Hepatocyte (in vitro differentiated cells): ENCODE measurements around the gene C1orf141. TPM values are rescaled to one million over a fixed set of nuclear protein-coding genes. Genes with fewer than 3 reads are reported as not detected.
A peak's percentile ranks its signal among the peaks of the same experiment; 100 is the strongest.
"Not testable (repeated sequence)": the region's sequence is repeated elsewhere in the genome, so short reads cannot be mapped to it uniquely, and the experiment has no call there.

Experiments
- DNase-seq: peaks from one replicate; pipeline ENCODE4 v3.0.0-alpha.2; 2016; ENCODE audit warnings: low spot score
- H2AFZ ChIP-seq: fragments of 200-600 bp; sonication (generic); 2 replicates; pipeline ENCODE4 v1.6.0; 2016; ENCODE audit warnings: antibody characterized with exemption, mild to moderate bottlenecking
- H3K27ac ChIP-seq: fragments of 200-600 bp; sonication (generic); 2 replicates; pipeline ENCODE4 v1.5.1; 2016; ENCODE audit warnings: mild to moderate bottlenecking
- H3K27me3 ChIP-seq: fragments of 200-600 bp; sonication (generic); 2 replicates; pipeline ENCODE4 v1.6.1; 2016
- H3K36me3 ChIP-seq: fragments of 200-600 bp; sonication (generic); replicated peaks from 2 replicates; pipeline ENCODE4 v1.5.1; 2016; ENCODE audit warnings: low read depth; ENCODE audit not compliant: insufficient read depth
- H3K4me1 ChIP-seq: fragments of 200-600 bp; sonication (generic); 2 replicates; pipeline ENCODE4 v1.5.1; 2016; ENCODE audit warnings: mild to moderate bottlenecking, moderate library complexity; ENCODE audit not compliant: insufficient read depth
- H3K4me2 ChIP-seq: fragments of 200-600 bp; sonication (generic); 2 replicates; pipeline ENCODE4 v1.6.0; 2016
- H3K4me3 ChIP-seq: fragments of 200-600 bp; sonication (generic); 2 replicates; pipeline ENCODE4 v1.5.1; 2016; ENCODE audit warnings: mild to moderate bottlenecking
- H3K79me2 ChIP-seq: fragments of 200-600 bp; sonication (generic); 2 replicates; pipeline ENCODE4 v1.6.0; 2017; ENCODE audit warnings: mild to moderate bottlenecking
- H3K9me2 ChIP-seq: fragments of 200-600 bp; sonication (generic); replicated peaks from 2 replicates; pipeline ENCODE4 v1.6.0; 2017; ENCODE audit warnings: mild to moderate bottlenecking; ENCODE audit not compliant: insufficient read depth
- H3K9me3 ChIP-seq: fragments of 200-600 bp; sonication (generic); 2 replicates; pipeline ENCODE4 v1.5.1; 2016; ENCODE audit warnings: low read depth, mild to moderate bottlenecking
- H4K20me1 ChIP-seq: fragments of 200-600 bp; sonication (generic); 2 replicates; pipeline ENCODE4 v1.6.0; 2016; ENCODE audit warnings: mild to moderate bottlenecking; ENCODE audit not compliant: insufficient read depth, poor library complexity, severe bottlenecking
- EZH2 ChIP-seq: fragments of 200-600 bp; sonication (generic); IDR thresholded peaks from 2 replicates; pipeline ENCODE4 v1.6.1; 2016; ENCODE audit warnings: antibody characterized with exemption, mild to moderate bottlenecking, borderline replicate concordance
- EZH2phosphoT487 ChIP-seq: fragments of 200-600 bp; sonication (generic); IDR thresholded peaks from one replicate; pipeline ENCODE4 v1.6.1; 2018; ENCODE audit warnings: antibody characterized with exemption, mild to moderate bottlenecking, low read depth, moderate library complexity; ENCODE audit not compliant: unreplicated experiment, severe bottlenecking
- WGBS: methylation state at CpG from one replicate; pipeline ENCODE4 v1.1.6; 2016; ENCODE audit warnings: low lambda C conversion rate; ENCODE audit errors: missing lambda C conversion rate; 5-methylcytosine and 5-hydroxymethylcytosine counted together
- polyA plus RNA-seq: library from polyadenylated mRNA; unstranded; fragments of >200 nt; fragmentation: Nextera tagmentation; extraction: Ambion mirVana; gene quantifications from 2 replicates; pipeline ENCODE4 v1.2.1, GENCODE V29; 2016
- total RNA-seq: library from RNA; depleted of rRNA; stranded (reverse); fragments of >200 nt; gene quantifications from 2 replicates; pipeline ENCODE4 v1.2.3, GENCODE V29; 2014
- TF ChIP-seq, protein P1 (sequence below): fragments of 200-600 bp; sonication (generic); IDR thresholded peaks from 2 replicates; pipeline ENCODE4 v1.5.1; 2016; ENCODE audit warnings: antibody characterized with exemption, mild to moderate bottlenecking; ENCODE audit not compliant: poor library complexity

C1orf141 gene
- total and polyA plus RNA-seq, 2 experiments from 2014 or later: not detected

DNA sequence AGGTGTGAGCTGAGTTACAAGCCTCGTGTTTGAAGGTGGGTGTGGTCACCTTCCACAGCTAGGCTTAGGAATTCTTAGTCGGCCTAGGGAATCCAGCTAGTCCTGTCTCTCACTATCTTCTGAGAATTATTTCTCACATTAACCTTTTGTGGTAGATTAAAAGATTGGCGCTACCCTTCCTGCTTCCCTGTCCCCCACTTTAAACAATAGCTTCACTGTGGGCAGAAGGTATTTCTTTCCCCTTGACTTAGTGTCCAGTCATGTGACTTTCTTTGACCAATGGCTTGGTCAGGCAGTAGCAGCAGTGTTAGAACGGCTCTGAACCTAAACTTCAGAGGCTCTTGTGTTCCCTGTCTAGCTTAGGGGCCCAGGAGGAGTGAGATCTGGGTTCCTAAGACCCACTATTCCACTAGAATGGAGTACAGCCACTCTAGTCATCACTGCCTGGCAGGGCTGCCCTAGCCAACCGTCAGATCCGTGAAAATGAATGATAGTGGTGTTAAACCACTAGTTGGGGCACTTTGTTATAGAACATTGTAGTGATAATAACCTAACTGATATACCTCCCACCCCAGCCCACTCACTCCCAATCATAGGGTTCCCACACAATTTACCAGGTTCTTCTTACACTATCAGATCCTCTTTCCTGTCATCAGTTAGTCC is 13.9 kb upstream of the C1orf141 start:
- Histone ChIP-seq H3K4me2 (peak overlapping the region; percentile 36), H3K9me2 (no peaks in the 10 kb centered on the region), H3K9me3 (no peaks in the 10 kb centered on the region), H3K79me2 (no peaks in the 10 kb centered on the region), H3K4me1 (peaks cover 7% of the 10 kb centered on the region), H3K4me3 (no peak overlapping the region), H3K36me3 (no peaks in the 10 kb centered on the region), H3K27ac (no peak overlapping the region), H4K20me1 (no peaks in the 10 kb centered on the region), H3K27me3 (peaks cover 3% of the 10 kb centered on the region), H2AFZ (peak overlapping the region; percentile 67)
- WGBS: 53% methylated on average over 6 of the region's 6 CpGs
- no peak for DNase-seq
- TF ChIP-seq EZH2: no peak
- TF ChIP-seq EZH2phosphoT487: no peak
- TF ChIP-seq, protein P1, sequence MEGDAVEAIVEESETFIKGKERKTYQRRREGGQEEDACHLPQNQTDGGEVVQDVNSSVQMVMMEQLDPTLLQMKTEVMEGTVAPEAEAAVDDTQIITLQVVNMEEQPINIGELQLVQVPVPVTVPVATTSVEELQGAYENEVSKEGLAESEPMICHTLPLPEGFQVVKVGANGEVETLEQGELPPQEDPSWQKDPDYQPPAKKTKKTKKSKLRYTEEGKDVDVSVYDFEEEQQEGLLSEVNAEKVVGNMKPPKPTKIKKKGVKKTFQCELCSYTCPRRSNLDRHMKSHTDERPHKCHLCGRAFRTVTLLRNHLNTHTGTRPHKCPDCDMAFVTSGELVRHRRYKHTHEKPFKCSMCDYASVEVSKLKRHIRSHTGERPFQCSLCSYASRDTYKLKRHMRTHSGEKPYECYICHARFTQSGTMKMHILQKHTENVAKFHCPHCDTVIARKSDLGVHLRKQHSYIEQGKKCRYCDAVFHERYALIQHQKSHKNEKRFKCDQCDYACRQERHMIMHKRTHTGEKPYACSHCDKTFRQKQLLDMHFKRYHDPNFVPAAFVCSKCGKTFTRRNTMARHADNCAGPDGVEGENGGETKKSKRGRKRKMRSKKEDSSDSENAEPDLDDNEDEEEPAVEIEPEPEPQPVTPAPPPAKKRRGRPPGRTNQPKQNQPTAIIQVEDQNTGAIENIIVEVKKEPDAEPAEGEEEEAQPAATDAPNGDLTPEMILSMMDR: no peak

DNA sequence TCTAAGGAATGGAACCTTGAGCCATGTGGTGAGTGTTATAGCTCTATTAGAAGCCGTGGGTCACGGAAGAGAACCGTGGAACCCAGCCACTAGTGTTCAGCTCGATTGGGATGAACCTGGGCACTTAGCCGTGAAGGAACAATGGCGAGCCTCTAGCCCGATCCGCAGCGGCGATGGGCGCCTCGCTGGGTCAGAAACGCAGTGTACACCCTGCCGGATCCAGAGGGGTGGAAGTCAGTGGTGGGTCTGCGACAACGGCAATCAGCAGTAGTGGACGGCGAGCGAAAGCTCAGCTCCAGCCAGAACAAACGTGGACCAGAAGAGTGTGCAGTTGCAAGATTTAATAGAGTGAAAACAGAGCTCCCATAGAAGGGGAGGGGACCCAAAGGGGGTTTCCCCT is 13.2 kb upstream of the C1orf141 start:
- not testable (repeated sequence) for H4K20me1 ChIP-seq, H3K9me3 ChIP-seq, H3K4me3 ChIP-seq, H3K4me1 ChIP-seq, H2AFZ ChIP-seq, H3K27ac ChIP-seq, DNase-seq, H3K27me3 ChIP-seq, H3K9me2 ChIP-seq, H3K79me2 ChIP-seq, H3K4me2 ChIP-seq, H3K36me3 ChIP-seq
- WGBS: 96% methylated on average over 20 of the region's 20 CpGs

DNA sequence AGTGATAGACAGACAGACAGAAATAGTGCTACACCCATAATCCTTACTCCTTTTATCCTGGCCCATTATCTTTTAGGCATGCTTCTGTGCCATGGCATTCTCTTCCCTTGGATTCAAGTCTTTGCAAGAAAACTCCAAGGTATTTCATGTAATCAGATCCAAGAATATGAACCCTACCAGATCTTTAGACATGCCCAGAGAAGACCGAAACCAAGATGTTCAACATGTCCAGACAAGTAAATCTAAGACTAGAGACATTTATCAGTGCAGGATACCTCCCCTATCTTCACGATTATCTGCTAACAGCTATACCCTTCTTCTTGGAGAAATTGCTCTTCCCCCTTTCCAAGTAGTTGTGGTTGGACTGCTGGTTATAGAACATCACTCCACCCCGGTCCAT is 11.8 kb upstream of the C1orf141 start:
- H4K20me1 ChIP-seq: no peaks in the 10 kb centered on the region
- no peaks in the 10 kb centered on the region for H3K9me3 ChIP-seq
- no peaks in the 10 kb centered on the region for H3K9me2 ChIP-seq
- no peak overlapping the region for H2AFZ ChIP-seq
- no peak for DNase-seq
- H3K4me1 ChIP-seq: peaks cover 12% of the 10 kb centered on the region
- 96% methylated on average over 3 of the region's 3 CpGs for WGBS
- TF ChIP-seq, protein P1: no peak
- TF ChIP-seq EZH2 (no peak), EZH2phosphoT487 (no peak)
- H3K27ac ChIP-seq: no peak overlapping the region
- no peaks in the 10 kb centered on the region for H3K36me3 ChIP-seq
- no peak overlapping the region for H3K4me3 ChIP-seq
- H3K27me3 ChIP-seq: no peaks in the 10 kb centered on the region
- H3K4me2 ChIP-seq: no peak overlapping the region
- no peaks in the 10 kb centered on the region for H3K79me2 ChIP-seq

DNA sequence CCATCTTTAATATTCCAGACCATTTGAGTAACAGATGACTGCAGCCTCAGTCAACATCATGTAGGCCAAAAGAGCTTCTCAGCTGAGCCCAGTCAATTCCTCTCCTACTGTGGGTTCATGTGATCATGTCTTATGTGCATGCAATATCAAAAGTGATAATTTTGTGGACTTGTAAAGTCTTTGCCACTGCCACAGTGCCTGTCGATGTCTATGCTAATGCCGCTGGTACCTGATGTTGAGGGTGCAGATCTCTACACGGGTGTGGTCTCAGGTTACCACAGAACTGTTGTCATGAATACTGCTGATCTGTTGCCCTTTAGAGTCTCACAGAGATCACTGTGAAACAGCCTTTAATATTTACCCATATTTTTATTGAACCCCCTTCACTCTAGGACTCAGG is 11.3 kb upstream of the C1orf141 start:
- Histone ChIP-seq H3K27me3 (no peaks in the 10 kb centered on the region), H2AFZ (no peak overlapping the region)
- WGBS: 95% methylated on average over 3 of the region's 3 CpGs

More for the DNA sequence above, 11.3 kb upstream of the C1orf141 start:
- H3K9me3 ChIP-seq: no peaks in the 10 kb centered on the region
- H3K36me3 ChIP-seq: no peaks in the 10 kb centered on the region
- DNase-seq: no peak
- no peak overlapping the region for H3K4me3 ChIP-seq
- H3K4me1 ChIP-seq: peaks cover 12% of the 10 kb centered on the region
- H3K4me2 ChIP-seq: no peak overlapping the region
- H4K20me1 ChIP-seq: no peaks in the 10 kb centered on the region
- no peaks in the 10 kb centered on the region for H3K79me2 ChIP-seq
- H3K27ac ChIP-seq: no peak overlapping the region
- H3K9me2 ChIP-seq: no peaks in the 10 kb centered on the region
- TF ChIP-seq EZH2 (no peak), EZH2phosphoT487 (no peak)
- TF ChIP-seq, protein P1: no peak
